CD4-positive, alpha-beta T cell (primary cell): ENCODE measurements around the gene MED22. TPM values are rescaled to one million over a fixed set of nuclear protein-coding genes. Genes with fewer than 3 reads are reported as not detected.

Experiments used
- ATAC-seq: fragments of 200-7000 bp; cut with Tn5 transposase; one replicate; pipeline ENCODE4 v1.10.0; 2022; ENCODE audit warnings: mild to moderate bottlenecking; ENCODE audit not compliant: poor library complexity
- CTCF ChIA-PET: fragments of 350-600 bp; sonication (Branson Sonifier 250); formaldehyde crosslinking; loops from one replicate; lab custom pipeline; 2021; ENCODE audit warnings: antibody characterized with exemption, inconsistent platforms; lab: Charles Lee
- POLR2A ChIA-PET: fragments of 350-600 bp; sonication (Branson Sonifier 250); formaldehyde crosslinking; loops from one replicate; lab custom pipeline; 2021; ENCODE audit warnings: antibody characterized with exemption, inconsistent platforms; lab: Charles Lee
- DNase-seq, 14 experiments: peaks; one replicate each; pipeline ENCODE4 v3.0.0-alpha.2; 2013 to 2020; ENCODE audit warnings: mixed read lengths in 2 of 14
- H3K27ac ChIP-seq, 2 donors: one replicate each; pipeline versions ENCODE4 v1.5.1 to v1.7.0; 2013; ENCODE audit warnings: low read length in 2 of 2, low read depth in 1 of 2, mild to moderate bottlenecking in 1 of 2
- H3K27me3 ChIP-seq, 2 experiments: 1 replicate in 1 of 2; 2 replicates in 1 of 2; pipeline versions ENCODE4 v1.6.1 to v1.7.0; 2013; ENCODE audit warnings: low read length in 2 of 2, control low read depth in 1 of 2, mild to moderate bottlenecking in 1 of 2, moderate library complexity in 1 of 2; ENCODE audit not compliant: insufficient read depth in 2 of 2, control insufficient read depth in 1 of 2
- H3K36me3 ChIP-seq: one replicate; pipeline ENCODE4 v1.6.1; 2013; ENCODE audit warnings: low read length, control low read depth; ENCODE audit not compliant: insufficient read depth
- H3K4me1 ChIP-seq: one replicate; pipeline ENCODE4 v1.6.1; 2013; ENCODE audit warnings: low read length, control low read depth; ENCODE audit not compliant: insufficient read depth
- H3K4me3 ChIP-seq: one replicate; pipeline ENCODE4 v1.5.1; 2013; ENCODE audit warnings: mild to moderate bottlenecking, low read length, moderate library complexity
- H3K9me3 ChIP-seq, 2 experiments: 1 replicate in 1 of 2; 2 replicates in 1 of 2; pipeline versions ENCODE4 v1.6.1 to v1.7.0; 2013; ENCODE audit warnings: low read length in 2 of 2, mild to moderate bottlenecking in 2 of 2, control low read depth in 1 of 2, moderate library complexity in 1 of 2; ENCODE audit not compliant: control insufficient read depth in 1 of 2, insufficient read depth in 1 of 2
- H3K27ac Mint-ChIP-seq: one replicate; pipeline ENCODE4 v1.8.0; 2020; ENCODE audit warnings: mixed read lengths
- H3K27me3 Mint-ChIP-seq: one replicate; pipeline ENCODE4 v1.8.0; 2021; ENCODE audit warnings: mixed read lengths
- H3K36me3 Mint-ChIP-seq: one replicate; pipeline ENCODE4 v1.8.0; 2021; ENCODE audit warnings: low read depth, mixed read lengths
- H3K4me1 Mint-ChIP-seq: one replicate; pipeline ENCODE4 v1.8.0; 2021; ENCODE audit warnings: low read depth, mixed read lengths
- H3K4me3 Mint-ChIP-seq: one replicate; pipeline ENCODE4 v1.8.0; 2020; ENCODE audit warnings: mild to moderate bottlenecking, mixed read lengths
- H3K9me3 Mint-ChIP-seq: one replicate; pipeline ENCODE4 v1.8.0; 2020; ENCODE audit warnings: mixed read lengths
- intact Hi-C, 2 experiments: fragments of 100-400 bp; cut with DNase I in 1 of 2; cut with micrococcal nuclease in 1 of 2; formaldehyde crosslinking; loops; one replicate each; pipeline versions ENCODE4 v1.15.1 to v1.9.0; 2023 to 2025; cut with DNase I, micrococcal nuclease
- total RNA-seq, 174 experiments: library from RNA in 2 of 174; stranded (reverse) in 2 of 174; gene quantifications; one replicate each; pipeline ENCODE4 v1.2.3 and lab custom pipeline; 2021 to 2026
- TF ChIP-seq, protein P1 (sequence below): fragments of 200-600 bp; IDR thresholded peaks from one replicate; pipeline ENCODE4 v1.8.0; 2022; ENCODE audit warnings: antibody characterized with exemption, mild to moderate bottlenecking

Gene MED22
- total RNA-seq, 2 experiments from 2014 or later, result 15.7 to 18.0 TPM

DNA sequence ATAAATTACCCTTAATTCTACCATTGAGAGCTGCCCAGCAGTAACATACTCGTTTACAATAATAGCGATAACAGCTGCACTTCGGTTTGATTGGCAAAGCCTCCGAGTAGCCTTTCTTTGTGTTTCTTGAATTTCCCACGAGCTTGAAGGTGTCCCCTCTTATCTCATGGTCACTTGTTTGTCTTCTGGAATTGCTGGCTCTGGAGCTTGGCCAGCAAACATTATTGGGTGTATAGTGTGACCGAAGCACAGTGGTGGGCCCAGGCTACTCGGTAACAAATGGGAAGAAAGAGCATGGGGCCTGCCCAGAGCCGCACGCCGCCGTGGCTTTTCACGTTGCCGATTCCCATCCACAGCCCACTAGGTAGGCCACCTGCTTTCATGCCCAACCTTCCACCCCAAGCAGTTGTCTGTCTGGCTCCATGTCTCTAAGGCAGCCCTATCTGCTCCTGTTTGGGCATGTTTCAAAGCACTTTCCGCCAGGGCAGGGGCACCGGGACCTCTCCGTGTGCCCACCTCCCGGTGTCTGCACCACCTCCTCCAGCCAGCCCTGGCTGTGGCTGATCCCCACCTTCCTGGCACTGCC lies 36.9 kb upstream of the MED22 start:
- Histone ChIP-seq H3K36me3 (no peaks in the 10 kb centered on the region), H3K4me1 (no peaks in the 10 kb centered on the region), H3K27ac (no peak overlapping the region), H3K9me3 (peaks cover 0 to 4% of the 10 kb centered on the region in 2 experiments), H3K4me3 (no peak overlapping the region), H3K27me3 (peaks cover 0 to 2% of the 10 kb centered on the region in 2 experiments)
- ChIA-PET POLR2A (interaction anchor here (0.8 kb wide), 1 partner anchor 14 kb away, joined by 3 read pairs; no protein-coding TSS in a partner anchor), CTCF (no interaction called here)
- H3K27me3 Mint-ChIP-seq, result no peaks in the 10 kb centered on the region
- no peaks in the 10 kb centered on the region for H3K9me3 Mint-ChIP-seq
- no peak overlapping the region for H3K4me3 Mint-ChIP-seq
- TF ChIP-seq, protein P1, sequence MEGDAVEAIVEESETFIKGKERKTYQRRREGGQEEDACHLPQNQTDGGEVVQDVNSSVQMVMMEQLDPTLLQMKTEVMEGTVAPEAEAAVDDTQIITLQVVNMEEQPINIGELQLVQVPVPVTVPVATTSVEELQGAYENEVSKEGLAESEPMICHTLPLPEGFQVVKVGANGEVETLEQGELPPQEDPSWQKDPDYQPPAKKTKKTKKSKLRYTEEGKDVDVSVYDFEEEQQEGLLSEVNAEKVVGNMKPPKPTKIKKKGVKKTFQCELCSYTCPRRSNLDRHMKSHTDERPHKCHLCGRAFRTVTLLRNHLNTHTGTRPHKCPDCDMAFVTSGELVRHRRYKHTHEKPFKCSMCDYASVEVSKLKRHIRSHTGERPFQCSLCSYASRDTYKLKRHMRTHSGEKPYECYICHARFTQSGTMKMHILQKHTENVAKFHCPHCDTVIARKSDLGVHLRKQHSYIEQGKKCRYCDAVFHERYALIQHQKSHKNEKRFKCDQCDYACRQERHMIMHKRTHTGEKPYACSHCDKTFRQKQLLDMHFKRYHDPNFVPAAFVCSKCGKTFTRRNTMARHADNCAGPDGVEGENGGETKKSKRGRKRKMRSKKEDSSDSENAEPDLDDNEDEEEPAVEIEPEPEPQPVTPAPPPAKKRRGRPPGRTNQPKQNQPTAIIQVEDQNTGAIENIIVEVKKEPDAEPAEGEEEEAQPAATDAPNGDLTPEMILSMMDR, result no peak
- no peak overlapping the region for H3K27ac Mint-ChIP-seq
- H3K4me1 Mint-ChIP-seq, result no peaks in the 10 kb centered on the region
- ATAC-seq (no peak), DNase-seq (no peak)
- intact Hi-C loops, result no loop called here
- no peaks in the 10 kb centered on the region for H3K36me3 Mint-ChIP-seq

DNA sequence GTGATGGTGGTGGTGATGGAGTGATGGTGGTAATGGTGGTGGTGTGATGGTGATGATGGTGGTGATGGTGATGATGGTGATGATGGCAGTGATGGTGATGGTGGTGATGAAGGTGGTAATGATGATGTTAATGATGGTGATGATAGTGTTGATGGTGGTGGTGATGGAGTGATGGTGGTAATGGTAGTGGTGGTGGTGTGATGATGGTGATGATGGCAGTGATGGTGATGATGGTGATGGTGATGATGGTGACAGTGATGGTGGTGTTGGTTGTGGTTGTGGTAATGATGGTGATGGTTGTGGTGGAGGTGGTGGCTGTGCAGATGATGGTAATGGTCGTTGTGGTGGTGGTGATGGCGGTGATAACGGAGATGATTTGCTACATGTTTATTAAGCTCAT lies 35.5 kb upstream of the MED22 start:
- Histone ChIP-seq H3K27ac (no peak overlapping the region), H3K27me3 (no peaks in the 10 kb centered on the region), H3K36me3 (no peaks in the 10 kb centered on the region), H3K9me3 (no peaks in the 10 kb centered on the region), H3K4me1 (no peaks in the 10 kb centered on the region), H3K4me3 (no peak overlapping the region)
- POLR2A ChIA-PET, result no interaction called here
- no peaks in the 10 kb centered on the region for H3K4me1 Mint-ChIP-seq
- intact Hi-C loops, result no loop called here
- no peak overlapping the region for H3K4me3 Mint-ChIP-seq
- DNase-seq, result no peak
- CTCF ChIA-PET, result no interaction called here
- no peaks in the 10 kb centered on the region for H3K27me3 Mint-ChIP-seq
- no peak for ATAC-seq
- no peaks in the 10 kb centered on the region for H3K9me3 Mint-ChIP-seq
- no peaks in the 10 kb centered on the region for H3K36me3 Mint-ChIP-seq
- TF ChIP-seq, protein P1, result no peak
- no peak overlapping the region for H3K27ac Mint-ChIP-seq

DNA sequence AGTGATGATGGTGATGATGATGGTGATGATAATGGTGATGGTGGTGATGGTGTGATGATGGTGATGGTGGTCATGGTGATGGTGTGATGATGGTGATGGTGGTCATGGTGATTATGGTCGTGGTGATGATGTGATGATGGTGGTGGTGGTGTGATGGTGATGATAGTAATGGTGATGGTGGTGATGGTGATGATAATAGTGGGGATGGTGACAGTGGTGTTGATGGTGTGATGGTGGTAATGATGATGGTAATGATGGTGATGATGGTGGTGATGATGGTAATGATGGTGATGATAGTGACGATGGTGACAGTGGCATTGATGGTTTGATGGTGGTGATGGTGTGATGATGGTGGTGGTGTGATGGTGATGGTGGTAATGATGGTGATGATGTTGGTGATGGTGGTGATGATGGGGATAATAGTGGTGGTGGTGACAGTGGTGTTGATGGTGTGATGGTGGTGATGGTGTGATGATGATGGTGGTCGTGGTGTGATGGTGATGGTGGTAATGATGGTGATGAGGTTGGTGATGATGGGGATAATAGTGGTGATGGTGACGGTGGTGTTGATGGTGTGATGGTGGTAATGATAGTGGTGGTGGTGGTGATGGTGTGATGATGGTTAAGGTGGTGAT lies 34.7 kb upstream of the MED22 start:
- DNase-seq (no peak), ATAC-seq (no peak)
- Histone ChIP-seq H3K4me1 (no peaks in the 10 kb centered on the region), H3K27me3 (no peaks in the 10 kb centered on the region), H3K27ac (no peak overlapping the region), H3K4me3 (no peak overlapping the region), H3K36me3 (no peaks in the 10 kb centered on the region), H3K9me3 (no peaks in the 10 kb centered on the region)
- H3K27me3 Mint-ChIP-seq, result no peaks in the 10 kb centered on the region
- TF ChIP-seq, protein P1, result no peak
- intact Hi-C loops, result no loop called here
- ChIA-PET CTCF (no interaction called here), POLR2A (no interaction called here)
- no peaks in the 10 kb centered on the region for H3K36me3 Mint-ChIP-seq
- no peaks in the 10 kb centered on the region for H3K4me1 Mint-ChIP-seq
- H3K4me3 Mint-ChIP-seq, result no peak overlapping the region
- no peaks in the 10 kb centered on the region for H3K9me3 Mint-ChIP-seq
- H3K27ac Mint-ChIP-seq, result no peak overlapping the region
